ENCODE data around the gene OBSCN.
"Not testable (repeated sequence)": the region's sequence is repeated elsewhere in the genome, so short reads cannot be mapped to it uniquely, and the experiment has no call there.

Gene OBSCN

GRCh38 chr1:228213917-228214808 lies 6.3 kb downstream of the OBSCN start:
- DNase-seq: no peak

- no peak for DNase-seq
These were observed 7.2 kb downstream of the OBSCN start for GRCh38 chr1:228214921-228215662.

GRCh38 chr1:228215663-228216116 lies 7.8 kb downstream of the OBSCN start:
- no peak for DNase-seq

- DNase-seq: no peak
These were observed 8.8 kb downstream of the OBSCN start for GRCh38 chr1:228216371-228217320.

- no peak for DNase-seq
These were observed 9.9 kb downstream of the OBSCN start for GRCh38 chr1:228217551-228218344.

GRCh38 chr1:228218513-228219244 lies 10.8 kb downstream of the OBSCN start:
- DNase-seq: no peak

- no peak for DNase-seq
These were observed 11.6 kb downstream of the OBSCN start for GRCh38 chr1:228219245-228219961.

- DNase-seq: no peak
These were observed 12.3 kb downstream of the OBSCN start for GRCh38 chr1:228219962-228220780.

GRCh38 chr1:228221097-228221496 lies 13.3 kb downstream of the OBSCN start:
- not testable (repeated sequence) for DNase-seq

GRCh38 chr1:228222548-228222947 lies 14.7 kb downstream of the OBSCN start:
- no peak for DNase-seq

- no peak for DNase-seq
These were observed 16.6 kb downstream of the OBSCN start for GRCh38 chr1:228224198-228225164.

GRCh38 chr1:228225165-228225710 lies 17.4 kb downstream of the OBSCN start:
- DNase-seq: no peak

- no peak for DNase-seq
These were observed 17.9 kb downstream of the OBSCN start for GRCh38 chr1:228225740-228226139.

- no peak for DNase-seq
These were observed 18.5 kb downstream of the OBSCN start for GRCh38 chr1:228226141-228226874.

- DNase-seq: no peak
These were observed 19.3 kb downstream of the OBSCN start for GRCh38 chr1:228226956-228227791.

- not testable (repeated sequence) for DNase-seq
These were observed 20.3 kb downstream of the OBSCN start for GRCh38 chr1:228228147-228228546.
